ENCODE data around the gene SYT7.

DNA sequence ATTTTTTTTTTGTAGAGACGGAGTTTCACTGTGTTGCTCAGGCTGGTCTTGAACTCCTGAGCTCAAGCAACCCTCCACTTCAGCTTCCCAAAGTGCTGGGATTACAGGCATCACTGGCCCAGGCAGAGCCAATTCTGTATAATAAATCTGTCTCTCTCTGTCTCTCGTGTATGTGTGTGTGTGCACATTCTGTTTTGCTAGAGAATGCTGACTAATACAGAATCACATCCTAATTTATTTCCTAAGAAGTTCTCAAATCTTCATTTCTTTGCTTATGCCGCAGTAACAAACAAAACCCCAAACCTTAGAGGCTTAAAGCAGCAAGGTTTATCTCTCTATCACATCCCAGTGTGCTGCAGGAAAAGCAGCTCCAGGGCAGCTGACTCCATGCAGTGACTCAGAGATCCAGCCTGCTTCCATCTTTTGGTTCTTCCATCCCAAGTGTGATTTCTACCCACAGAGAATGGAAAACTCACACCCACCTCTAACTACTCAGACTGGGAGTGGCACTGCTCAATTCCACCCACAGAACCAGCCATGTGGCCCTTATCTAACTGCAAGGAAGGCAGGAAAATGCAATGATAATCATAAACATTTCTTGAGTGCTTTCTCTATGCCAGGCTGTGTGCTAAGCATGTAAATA, 107.4 kb downstream of the SYT7 start:
- TF ChIP-seq, protein P1, sequence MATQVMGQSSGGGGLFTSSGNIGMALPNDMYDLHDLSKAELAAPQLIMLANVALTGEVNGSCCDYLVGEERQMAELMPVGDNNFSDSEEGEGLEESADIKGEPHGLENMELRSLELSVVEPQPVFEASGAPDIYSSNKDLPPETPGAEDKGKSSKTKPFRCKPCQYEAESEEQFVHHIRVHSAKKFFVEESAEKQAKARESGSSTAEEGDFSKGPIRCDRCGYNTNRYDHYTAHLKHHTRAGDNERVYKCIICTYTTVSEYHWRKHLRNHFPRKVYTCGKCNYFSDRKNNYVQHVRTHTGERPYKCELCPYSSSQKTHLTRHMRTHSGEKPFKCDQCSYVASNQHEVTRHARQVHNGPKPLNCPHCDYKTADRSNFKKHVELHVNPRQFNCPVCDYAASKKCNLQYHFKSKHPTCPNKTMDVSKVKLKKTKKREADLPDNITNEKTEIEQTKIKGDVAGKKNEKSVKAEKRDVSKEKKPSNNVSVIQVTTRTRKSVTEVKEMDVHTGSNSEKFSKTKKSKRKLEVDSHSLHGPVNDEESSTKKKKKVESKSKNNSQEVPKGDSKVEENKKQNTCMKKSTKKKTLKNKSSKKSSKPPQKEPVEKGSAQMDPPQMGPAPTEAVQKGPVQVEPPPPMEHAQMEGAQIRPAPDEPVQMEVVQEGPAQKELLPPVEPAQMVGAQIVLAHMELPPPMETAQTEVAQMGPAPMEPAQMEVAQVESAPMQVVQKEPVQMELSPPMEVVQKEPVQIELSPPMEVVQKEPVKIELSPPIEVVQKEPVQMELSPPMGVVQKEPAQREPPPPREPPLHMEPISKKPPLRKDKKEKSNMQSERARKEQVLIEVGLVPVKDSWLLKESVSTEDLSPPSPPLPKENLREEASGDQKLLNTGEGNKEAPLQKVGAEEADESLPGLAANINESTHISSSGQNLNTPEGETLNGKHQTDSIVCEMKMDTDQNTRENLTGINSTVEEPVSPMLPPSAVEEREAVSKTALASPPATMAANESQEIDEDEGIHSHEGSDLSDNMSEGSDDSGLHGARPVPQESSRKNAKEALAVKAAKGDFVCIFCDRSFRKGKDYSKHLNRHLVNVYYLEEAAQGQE (IDR thresholded peaks at IDR 0.05; ENCODE audit: insufficient read depth in 1 of 2, low read depth in 2 of 2, low read length in 2 of 2), result no peak
- no peak for TF ChIP-seq TAF1 (IDR thresholded peaks at IDR 0.05; ENCODE audit: borderline replicate concordance, insufficient read depth, low read length)
- TF ChIP-seq POLR2AphosphoS5 (IDR thresholded peaks at IDR 0.05; ENCODE audit: low read depth, low read length), result no peak
- TF ChIP-seq SIN3A (IDR thresholded peaks at IDR 0.05; ENCODE audit: borderline replicate concordance, insufficient read depth, low read length), result no peak

Data from PFSK-1 (cell line).